ENCODE data around the gene CTNNA3. TPM values are rescaled to one million over a fixed set of nuclear protein-coding genes. Genes with fewer than 3 reads are reported as not detected.

The CTNNA3 gene
- total and polyA plus RNA-seq, 2 donors from 2014 or later, result 0.45 to 0.72 TPM

DNA sequence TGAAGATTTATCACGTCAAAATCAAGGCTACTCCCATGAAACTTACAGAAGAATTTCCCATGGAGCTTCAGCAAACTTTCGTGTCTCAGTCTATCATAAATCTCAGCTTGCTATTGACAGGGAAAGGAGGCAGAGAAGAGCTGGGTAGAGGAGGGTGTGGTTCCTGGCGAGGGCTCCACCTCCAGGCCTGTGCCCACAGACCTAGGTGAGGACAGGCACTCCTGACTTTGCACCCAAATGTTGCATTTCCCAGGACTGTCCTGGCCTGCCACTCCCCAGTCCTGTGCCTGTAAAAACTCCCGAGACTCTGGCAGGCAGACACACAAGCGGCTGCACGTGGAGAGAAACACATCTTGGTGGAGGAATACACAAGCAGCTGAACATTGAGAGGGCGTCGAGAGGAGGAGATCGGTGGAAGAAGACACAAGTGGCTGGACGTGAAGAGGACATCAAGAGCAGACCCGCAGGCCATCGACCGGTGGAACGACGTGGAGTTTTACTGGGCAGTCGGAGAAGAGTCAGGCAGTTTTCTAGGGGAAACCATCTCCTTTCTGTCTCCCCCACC, 145.1 kb downstream of the CTNNA3 start:
- no peaks in the 10 kb centered on the region for H3K27me3 ChIP-seq (ENCODE audit: control insufficient read depth, insufficient read depth, low read length)
- no peak for FAIRE-seq

DNA sequence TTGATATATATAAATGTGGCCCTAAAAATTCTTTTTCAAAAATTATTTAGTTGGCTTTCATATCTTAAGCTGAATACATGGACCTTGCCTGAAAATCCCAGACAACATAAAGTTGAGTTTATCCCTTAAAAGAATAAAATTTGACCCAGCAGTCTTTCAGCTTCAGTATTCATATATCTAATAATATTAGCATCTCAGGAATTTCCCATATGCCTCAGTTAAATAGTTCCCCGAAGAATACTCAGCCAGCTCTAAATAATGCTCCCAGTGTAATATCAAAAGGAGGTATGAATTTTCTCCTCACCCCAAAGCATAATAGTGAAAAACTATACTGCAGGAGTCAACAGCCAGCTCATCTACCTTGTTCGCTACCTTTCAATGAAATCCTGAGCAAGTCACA, 145.9 kb downstream of the CTNNA3 start:
- DNase-seq (no peak), FAIRE-seq (no peak)
- no peak overlapping the region for H3K27ac ChIP-seq (ENCODE audit: low read depth in 2 of 2, low read length in 2 of 2)
- H3K4me3 ChIP-seq (ENCODE audit: low read length in 3 of 3), result no peak overlapping the region
- no peaks in the 10 kb centered on the region for H3K27me3 ChIP-seq (ENCODE audit: control insufficient read depth, insufficient read depth, low read length)
- H3K4me1 ChIP-seq (ENCODE audit: control insufficient read depth in 2 of 3, insufficient read depth in 2 of 3, low read depth in 1 of 3, low read length in 3 of 3), result no peaks in the 10 kb centered on the region
- intact Hi-C loops (cut with DNase I), result no loop called here
- no peak overlapping the region for H3K9ac ChIP-seq (ENCODE audit: low read length in 3 of 3)
- no peaks in the 10 kb centered on the region for H3K9me3 ChIP-seq (ENCODE audit: control insufficient read depth in 2 of 3, insufficient read depth in 1 of 3, low read length in 3 of 3)
- TF ChIP-seq CTCF (IDR thresholded peaks at IDR 0.05; ENCODE audit: borderline replicate concordance, extremely low read depth, insufficient read depth), result no peak
- H3K36me3 ChIP-seq (ENCODE audit: control insufficient read depth in 2 of 3, insufficient read depth in 3 of 3, low read length in 3 of 3), result no peaks in the 10 kb centered on the region

More for the DNA sequence above, 145.1 kb downstream of the CTNNA3 start:
- H3K9me3 ChIP-seq (ENCODE audit: control insufficient read depth in 2 of 3, insufficient read depth in 1 of 3, low read length in 3 of 3), result no peaks in the 10 kb centered on the region
- intact Hi-C loops (cut with DNase I), result no loop called here
- no peaks in the 10 kb centered on the region for H3K4me1 ChIP-seq (ENCODE audit: control insufficient read depth in 2 of 3, insufficient read depth in 2 of 3, low read depth in 1 of 3, low read length in 3 of 3)
- no peak overlapping the region for H3K27ac ChIP-seq (ENCODE audit: low read depth in 2 of 2, low read length in 2 of 2)
- peak in 1 of 5 donors; percentile 35 for DNase-seq
- no peak overlapping the region for H3K4me3 ChIP-seq (ENCODE audit: low read length in 3 of 3)
- H3K36me3 ChIP-seq (ENCODE audit: control insufficient read depth in 2 of 3, insufficient read depth in 3 of 3, low read length in 3 of 3), result no peaks in the 10 kb centered on the region
- no peak for TF ChIP-seq CTCF (IDR thresholded peaks at IDR 0.05; ENCODE audit: borderline replicate concordance, extremely low read depth, insufficient read depth)
- H3K9ac ChIP-seq (ENCODE audit: low read length in 3 of 3), result no peak overlapping the region

- TF ChIP-seq CTCF (IDR thresholded peaks at IDR 0.05; ENCODE audit: borderline replicate concordance, extremely low read depth, insufficient read depth), result no peak
- no peak overlapping the region for H3K9ac ChIP-seq (ENCODE audit: low read length in 3 of 3)
- H3K36me3 ChIP-seq (ENCODE audit: control insufficient read depth in 2 of 3, insufficient read depth in 3 of 3, low read length in 3 of 3), result no peaks in the 10 kb centered on the region
- no peaks in the 10 kb centered on the region for H3K4me1 ChIP-seq (ENCODE audit: control insufficient read depth in 2 of 3, insufficient read depth in 2 of 3, low read depth in 1 of 3, low read length in 3 of 3)
- no peak overlapping the region for H3K4me3 ChIP-seq (ENCODE audit: low read length in 3 of 3)
- no peak overlapping the region for H3K27ac ChIP-seq (ENCODE audit: low read depth in 2 of 2, low read length in 2 of 2)
- no peaks in the 10 kb centered on the region for H3K9me3 ChIP-seq (ENCODE audit: control insufficient read depth in 2 of 3, insufficient read depth in 1 of 3, low read length in 3 of 3)
- no peaks in the 10 kb centered on the region for H3K27me3 ChIP-seq (ENCODE audit: control insufficient read depth, insufficient read depth, low read length)
- DNase-seq, result peak in 2 of 5 donors; percentile 27 to 34
- intact Hi-C loops (cut with DNase I), result no loop called here
- FAIRE-seq, result peak; percentile 59
Observed at GRCh38 chr10:67549390-67549789, 146.6 kb downstream of the CTNNA3 start.

- H3K9ac ChIP-seq (ENCODE audit: low read length in 3 of 3), result no peak overlapping the region
- no peaks in the 10 kb centered on the region for H3K9me3 ChIP-seq (ENCODE audit: control insufficient read depth in 2 of 3, insufficient read depth in 1 of 3, low read length in 3 of 3)
- H3K27ac ChIP-seq (ENCODE audit: low read depth in 2 of 2, low read length in 2 of 2), result no peak overlapping the region
Observed at GRCh38 chr10:67541411-67541810, 154.6 kb downstream of the CTNNA3 start.

More at GRCh38 chr10:67541411-67541810, 154.6 kb downstream of the CTNNA3 start:
- H3K4me3 ChIP-seq (ENCODE audit: low read length in 3 of 3), result no peak overlapping the region
- no peaks in the 10 kb centered on the region for H3K27me3 ChIP-seq (ENCODE audit: control insufficient read depth, insufficient read depth, low read length)
- FAIRE-seq (no peak), DNase-seq (no peak)
- no peaks in the 10 kb centered on the region for H3K4me1 ChIP-seq (ENCODE audit: control insufficient read depth in 2 of 3, insufficient read depth in 2 of 3, low read depth in 1 of 3, low read length in 3 of 3)
- TF ChIP-seq CTCF (IDR thresholded peaks at IDR 0.05; ENCODE audit: borderline replicate concordance, extremely low read depth, insufficient read depth), result no peak
- intact Hi-C loops (cut with DNase I), result no loop called here
- H3K36me3 ChIP-seq (ENCODE audit: control insufficient read depth in 2 of 3, insufficient read depth in 3 of 3, low read length in 3 of 3), result no peaks in the 10 kb centered on the region

Data from kidney (tissue), 14 donors.